ENCODE measurements around the gene TACR1. TPM values are rescaled to one million over a fixed set of nuclear protein-coding genes. Genes with fewer than 3 reads are reported as not detected.

TACR1 gene
- total RNA-seq, 2 donors from 2014 or later = 2.7 to 4.2 TPM

GRCh38 chr2:75021672-75022071 lies 177.6 kb downstream of the TACR1 start:
- Histone ChIP-seq H3K4me3 (no peak overlapping the region), H3K27me3 (replicated peaks; ENCODE audit: insufficient read depth) (no peaks in the 10 kb centered on the region), H3K27ac (no peak overlapping the region), H3K4me1 (replicated peaks) (no peaks in the 10 kb centered on the region), H3K9me3 (no peaks in the 10 kb centered on the region), H3K36me3 (no peaks in the 10 kb centered on the region)
- DNase-seq (ENCODE audit: low spot score) = no peak
- TF ChIP-seq, protein P1, sequence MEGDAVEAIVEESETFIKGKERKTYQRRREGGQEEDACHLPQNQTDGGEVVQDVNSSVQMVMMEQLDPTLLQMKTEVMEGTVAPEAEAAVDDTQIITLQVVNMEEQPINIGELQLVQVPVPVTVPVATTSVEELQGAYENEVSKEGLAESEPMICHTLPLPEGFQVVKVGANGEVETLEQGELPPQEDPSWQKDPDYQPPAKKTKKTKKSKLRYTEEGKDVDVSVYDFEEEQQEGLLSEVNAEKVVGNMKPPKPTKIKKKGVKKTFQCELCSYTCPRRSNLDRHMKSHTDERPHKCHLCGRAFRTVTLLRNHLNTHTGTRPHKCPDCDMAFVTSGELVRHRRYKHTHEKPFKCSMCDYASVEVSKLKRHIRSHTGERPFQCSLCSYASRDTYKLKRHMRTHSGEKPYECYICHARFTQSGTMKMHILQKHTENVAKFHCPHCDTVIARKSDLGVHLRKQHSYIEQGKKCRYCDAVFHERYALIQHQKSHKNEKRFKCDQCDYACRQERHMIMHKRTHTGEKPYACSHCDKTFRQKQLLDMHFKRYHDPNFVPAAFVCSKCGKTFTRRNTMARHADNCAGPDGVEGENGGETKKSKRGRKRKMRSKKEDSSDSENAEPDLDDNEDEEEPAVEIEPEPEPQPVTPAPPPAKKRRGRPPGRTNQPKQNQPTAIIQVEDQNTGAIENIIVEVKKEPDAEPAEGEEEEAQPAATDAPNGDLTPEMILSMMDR (IDR thresholded peaks at IDR 0.05) = no peak
- TF ChIP-seq POLR2A (IDR thresholded peaks at IDR 0.05) (no peak), POLR2AphosphoS5 (IDR thresholded peaks at IDR 0.05) (no peak)
- WGBS = 77% methylated on average over 1 of the region's 1 CpG
- intact Hi-C loops (cut with DNase I) = no loop called here

GRCh38 chr2:75020476-75020875 lies 178.8 kb downstream of the TACR1 start:
- DNase-seq (ENCODE audit: low spot score) = no peak
- 92% methylated on average over 11 of the region's 11 CpGs for WGBS

DNA sequence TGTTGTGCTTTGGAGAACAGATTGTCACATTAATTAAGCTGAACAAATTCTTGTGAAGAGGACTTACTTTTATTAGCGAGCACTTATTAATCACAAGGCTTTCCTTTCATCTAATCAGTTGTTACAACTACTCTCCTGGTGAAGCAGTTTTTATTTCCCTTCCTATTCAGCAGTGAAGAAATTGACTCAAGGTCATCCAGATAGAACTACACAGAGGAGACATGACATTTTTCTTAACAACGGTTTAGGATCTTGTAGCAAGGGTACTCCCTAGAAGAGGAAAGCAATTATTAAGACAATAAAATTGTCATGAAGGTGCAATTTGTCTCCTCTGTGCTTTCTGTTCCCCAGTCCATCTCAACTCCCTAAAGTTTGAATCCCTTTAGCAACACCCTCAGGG lies 179.5 kb downstream of the TACR1 start:
- no peak for DNase-seq (ENCODE audit: low spot score)
- Histone ChIP-seq H3K4me3 (no peak overlapping the region), H3K4me1 (replicated peaks) (no peaks in the 10 kb centered on the region), H3K27ac (no peak overlapping the region), H3K27me3 (replicated peaks; ENCODE audit: insufficient read depth) (no peaks in the 10 kb centered on the region), H3K9me3 (no peaks in the 10 kb centered on the region), H3K36me3 (no peaks in the 10 kb centered on the region)
- WGBS = 29% methylated on average over 2 of the region's 2 CpGs
- TF ChIP-seq, protein P1 (IDR thresholded peaks at IDR 0.05) = no peak
- TF ChIP-seq POLR2AphosphoS5 (IDR thresholded peaks at IDR 0.05) (no peak), POLR2A (IDR thresholded peaks at IDR 0.05) (no peak)
- intact Hi-C loops (cut with DNase I) = no loop called here

More at GRCh38 chr2:75020476-75020875, 178.8 kb downstream of the TACR1 start:
- Histone ChIP-seq H3K27me3 (replicated peaks; ENCODE audit: insufficient read depth) (no peaks in the 10 kb centered on the region), H3K36me3 (no peaks in the 10 kb centered on the region), H3K4me3 (no peak overlapping the region), H3K9me3 (no peaks in the 10 kb centered on the region), H3K4me1 (replicated peaks) (no peaks in the 10 kb centered on the region), H3K27ac (no peak overlapping the region)
- intact Hi-C loops (cut with DNase I) = no loop called here
- TF ChIP-seq, protein P1 (IDR thresholded peaks at IDR 0.05) = no peak
- TF ChIP-seq POLR2A (IDR thresholded peaks at IDR 0.05) (no peak), POLR2AphosphoS5 (IDR thresholded peaks at IDR 0.05) (no peak)

DNA sequence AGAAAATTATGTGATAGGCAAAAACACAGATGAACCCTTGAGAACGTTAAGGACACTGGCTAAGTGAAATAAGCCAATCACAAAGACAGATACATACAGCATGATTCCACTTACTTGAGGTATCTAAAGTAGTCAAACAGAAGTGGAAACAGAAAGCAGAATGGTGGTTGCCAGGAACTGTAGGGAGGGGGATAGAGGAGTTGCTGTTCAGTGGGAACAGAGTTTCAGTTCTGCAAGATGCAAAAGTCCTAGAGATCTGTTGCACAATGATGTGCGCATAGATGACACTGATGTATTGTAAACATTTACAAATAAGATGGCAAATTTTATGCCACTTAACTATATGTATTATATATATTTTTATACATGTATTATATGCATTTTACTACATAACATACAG lies 181.2 kb downstream of the TACR1 start:
- no peaks in the 10 kb centered on the region for H3K27me3 ChIP-seq (replicated peaks; ENCODE audit: insufficient read depth)
- H3K4me3 ChIP-seq = no peak overlapping the region
- H3K4me1 ChIP-seq (replicated peaks) = no peaks in the 10 kb centered on the region
- 86% methylated on average over 2 of the region's 2 CpGs for WGBS
- DNase-seq (ENCODE audit: low spot score) = no peak
- no peak overlapping the region for H3K27ac ChIP-seq
- no peaks in the 10 kb centered on the region for H3K9me3 ChIP-seq
- TF ChIP-seq POLR2AphosphoS5 (IDR thresholded peaks at IDR 0.05) (no peak), POLR2A (IDR thresholded peaks at IDR 0.05) (no peak)
- TF ChIP-seq, protein P1 (IDR thresholded peaks at IDR 0.05) = no peak
- intact Hi-C loops (cut with DNase I) = no loop called here
- no peaks in the 10 kb centered on the region for H3K36me3 ChIP-seq

DNA sequence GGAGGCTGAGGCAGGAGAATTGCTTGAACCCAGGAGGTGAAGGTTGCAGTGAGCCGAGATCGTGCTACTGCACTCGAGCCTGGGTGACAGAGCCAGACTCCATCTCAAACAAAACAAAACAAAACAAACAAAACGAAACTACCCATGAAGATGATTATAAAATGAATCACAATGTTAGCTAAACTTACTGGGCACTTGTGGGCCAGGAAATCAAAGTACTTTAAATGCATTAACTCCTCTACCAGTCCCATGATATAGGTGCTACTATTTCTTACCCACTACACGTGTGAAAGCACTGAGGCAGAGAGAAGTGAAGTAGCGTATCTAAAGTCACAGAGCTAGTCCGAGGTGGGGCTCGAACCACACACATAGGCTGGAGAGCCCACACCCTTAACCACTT lies 187.2 kb downstream of the TACR1 start:
- 73% methylated on average over 8 of the region's 8 CpGs for WGBS
- intact Hi-C loops (cut with DNase I) = no loop called here
- no peaks in the 10 kb centered on the region for H3K9me3 ChIP-seq
- no peak for DNase-seq (ENCODE audit: low spot score)
- H3K4me1 ChIP-seq (replicated peaks) = no peaks in the 10 kb centered on the region
- no peaks in the 10 kb centered on the region for H3K27me3 ChIP-seq (replicated peaks; ENCODE audit: insufficient read depth)
- H3K4me3 ChIP-seq = no peak overlapping the region
- H3K36me3 ChIP-seq = no peaks in the 10 kb centered on the region
- no peak overlapping the region for H3K27ac ChIP-seq
- no peak for TF ChIP-seq POLR2AphosphoS5 (IDR thresholded peaks at IDR 0.05)
- TF ChIP-seq, protein P1 (IDR thresholded peaks at IDR 0.05) = no peak
